Eye (tissue), 1 donor: ENCODE results near the gene RADIL.
A peak's percentile ranks its signal among the peaks of the same experiment; 100 is the strongest.

Experiments used
- DNase-seq: peaks from one replicate; pipeline ENCODE4 v3.0.0-alpha.2; 2015

The RADIL gene

GRCh38 chr7:4825081-4825480 is 58.4 kb downstream of the RADIL start:
- DNase-seq = no peak

- DNase-seq = no peak
Measured at GRCh38 chr7:4824120-4824775, 59.3 kb downstream of the RADIL start.

GRCh38 chr7:4823441-4824119 is 59.9 kb downstream of the RADIL start:
- no peak for DNase-seq

GRCh38 chr7:4822677-4823076 is 60.8 kb downstream of the RADIL start:
- DNase-seq = no peak

- DNase-seq = no peak
Measured at GRCh38 chr7:4820967-4821471, 62.5 kb downstream of the RADIL start.

- DNase-seq = no peak
Measured at GRCh38 chr7:4820405-4820966, 63.0 kb downstream of the RADIL start.

- DNase-seq = no peak
Measured at GRCh38 chr7:4819560-4820404, 63.7 kb downstream of the RADIL start.

GRCh38 chr7:4818000-4818794 is 65.3 kb downstream of the RADIL start:
- DNase-seq = no peak

GRCh38 chr7:4817178-4817901 is 66.2 kb downstream of the RADIL start:
- no peak for DNase-seq

GRCh38 chr7:4816419-4817080 is 67.0 kb downstream of the RADIL start:
- DNase-seq = no peak

- no peak for DNase-seq
Measured at GRCh38 chr7:4815609-4816418, 67.7 kb downstream of the RADIL start.

GRCh38 chr7:4815121-4815520 is 68.4 kb downstream of the RADIL start:
- DNase-seq = no peak

GRCh38 chr7:4814433-4814832 is 69.1 kb downstream of the RADIL start:
- no peak for DNase-seq

- no peak for DNase-seq
Measured at GRCh38 chr7:4809666-4810065, 73.8 kb downstream of the RADIL start.

GRCh38 chr7:4809091-4809591 is 74.4 kb downstream of the RADIL start:
- DNase-seq = no peak

- DNase-seq = no peak
Measured at GRCh38 chr7:4808565-4808964, 75.0 kb downstream of the RADIL start.

GRCh38 chr7:4808026-4808425 is 75.5 kb downstream of the RADIL start:
- DNase-seq = no peak

- peak; percentile 73 for DNase-seq
Measured at GRCh38 chr7:4807598-4808016, 75.9 kb downstream of the RADIL start.

- no peak for DNase-seq
Measured at GRCh38 chr7:4806983-4807597, 76.4 kb downstream of the RADIL start.

- DNase-seq = no peak
Measured at GRCh38 chr7:4805984-4806300, 77.6 kb downstream of the RADIL start.
